Suprapubic skin (tissue), 4 donors: ENCODE results near the gene HOXC5. TPM values are rescaled to one million over a fixed set of nuclear protein-coding genes. Genes with fewer than 3 reads are reported as not detected.

Experiments used
- DNase-seq, 2 donors: peaks; one replicate each; pipeline ENCODE4 v3.0.0-alpha.2; 2019; ENCODE audit warnings: low spot score in 2 of 2
- H3K27ac ChIP-seq: fragments of 200-600 bp; sonication (generic); one replicate; pipeline ENCODE4 v1.5.1; 2019
- H3K27me3 ChIP-seq: fragments of 200-600 bp; sonication (generic); one replicate; pipeline ENCODE4 v1.5.1; 2019
- H3K36me3 ChIP-seq: fragments of 200-600 bp; sonication (generic); one replicate; pipeline ENCODE4 v1.5.1; 2019
- H3K4me1 ChIP-seq: fragments of 200-600 bp; sonication (generic); one replicate; pipeline ENCODE4 v1.5.1; 2019
- H3K4me3 ChIP-seq: fragments of 200-600 bp; sonication (generic); one replicate; pipeline ENCODE4 v1.5.1; 2019; ENCODE audit warnings: mild to moderate bottlenecking
- H3K9me3 ChIP-seq: fragments of 200-600 bp; sonication (generic); one replicate; pipeline ENCODE4 v1.5.1; 2019
- EP300 ChIP-seq: sonication (generic); formaldehyde crosslinking; IDR thresholded peaks from one replicate; pipeline ENCODE4 v1.6.1; 2017; ENCODE audit warnings: antibody characterized with exemption
- POLR2A ChIP-seq, 2 donors: fragments of 450-650 bp; IDR thresholded peaks; one replicate each; pipeline ENCODE4 v1.6.1; 2017; ENCODE audit warnings: antibody characterized with exemption in 2 of 2, mild to moderate bottlenecking in 2 of 2, moderate library complexity in 2 of 2
- POLR2AphosphoS5 ChIP-seq, 3 donors: sonication (generic); formaldehyde crosslinking; IDR thresholded peaks; one replicate each; pipeline ENCODE4 v1.6.1; 2017; ENCODE audit warnings: antibody characterized with exemption in 3 of 3
- WGBS: methylation state at CpG from one replicate; pipeline ENCODE4 v1.1.5; 2018; 5-methylcytosine and 5-hydroxymethylcytosine counted together
- total RNA-seq, 4 donors: library from RNA; depleted of rRNA; stranded (reverse); fragments of >200 nt; gene quantifications; one replicate each; pipeline ENCODE4 v1.1.0, GENCODE V29; 2016
- TF ChIP-seq, protein P1 (sequence below), 2 donors: fragments of 200-600 bp in 1 of 2; fragments of 450-650 bp in 1 of 2; sonication (generic) in 1 of 2; IDR thresholded peaks; one replicate each; pipeline ENCODE4 v1.5.1; 2016 to 2019; ENCODE audit warnings: antibody characterized with exemption in 2 of 2, mild to moderate bottlenecking in 1 of 2, moderate library complexity in 1 of 2

The HOXC5 gene
- total RNA-seq, 4 donors from 2014 or later, result 0.26 to 3.5 (median 0.49) TPM; not detected in 1

DNA sequence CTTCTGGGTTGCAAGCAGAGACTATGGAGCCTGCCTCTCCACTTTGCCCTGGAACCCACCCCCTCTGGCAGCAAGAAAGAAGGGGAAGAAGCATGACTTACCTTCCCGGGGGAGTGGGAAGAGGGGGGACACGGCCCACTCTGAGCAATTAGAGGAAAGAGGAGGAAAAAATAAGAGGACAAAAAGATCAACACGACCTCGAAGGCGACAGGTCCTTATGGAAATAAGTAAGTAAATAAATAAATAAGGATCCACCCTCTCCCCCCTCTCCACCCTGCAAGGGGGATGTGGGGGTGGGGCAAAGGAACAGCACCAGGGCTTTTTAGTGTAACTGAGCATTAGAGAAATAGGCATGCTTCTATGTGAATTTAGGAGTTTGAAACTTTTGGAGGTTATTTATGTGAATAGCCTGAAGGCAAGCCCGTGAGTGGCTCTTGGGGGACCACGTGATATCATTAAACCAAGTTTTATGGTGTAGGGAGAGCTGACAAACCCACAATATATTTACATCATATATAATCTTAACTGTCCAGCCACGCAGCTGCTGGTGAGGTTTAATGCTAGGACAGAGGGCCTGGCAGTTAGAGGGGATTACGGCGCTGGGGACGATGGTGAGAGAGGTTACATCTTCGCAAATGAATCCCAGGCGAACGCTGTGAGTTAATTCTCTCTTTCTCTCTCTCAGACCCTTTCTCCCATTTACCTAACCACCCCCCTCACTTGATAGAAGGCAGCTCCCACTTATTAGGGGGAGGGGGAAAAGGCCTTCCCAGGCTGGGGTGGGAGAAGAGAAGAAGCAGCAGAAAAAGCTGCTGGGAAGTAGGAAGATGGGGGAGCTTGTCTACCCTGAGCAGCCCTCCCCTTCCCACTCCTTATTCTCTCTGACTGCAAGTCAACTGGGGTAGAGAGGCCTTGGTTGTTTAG lies 4.8 kb downstream of the HOXC5 start:
- peaks cover 17% of the 10 kb centered on the region for H3K27me3 ChIP-seq
- no peak for DNase-seq
- peaks cover 78% of the 10 kb centered on the region for H3K4me1 ChIP-seq
- no peaks in the 10 kb centered on the region for H3K36me3 ChIP-seq
- no peak overlapping the region for H3K4me3 ChIP-seq
- TF ChIP-seq POLR2A (IDR thresholded peaks at IDR 0.05) (no peak), EP300 (no peak), POLR2AphosphoS5 (IDR thresholded peaks at IDR 0.05) (no peak)
- TF ChIP-seq, protein P1, sequence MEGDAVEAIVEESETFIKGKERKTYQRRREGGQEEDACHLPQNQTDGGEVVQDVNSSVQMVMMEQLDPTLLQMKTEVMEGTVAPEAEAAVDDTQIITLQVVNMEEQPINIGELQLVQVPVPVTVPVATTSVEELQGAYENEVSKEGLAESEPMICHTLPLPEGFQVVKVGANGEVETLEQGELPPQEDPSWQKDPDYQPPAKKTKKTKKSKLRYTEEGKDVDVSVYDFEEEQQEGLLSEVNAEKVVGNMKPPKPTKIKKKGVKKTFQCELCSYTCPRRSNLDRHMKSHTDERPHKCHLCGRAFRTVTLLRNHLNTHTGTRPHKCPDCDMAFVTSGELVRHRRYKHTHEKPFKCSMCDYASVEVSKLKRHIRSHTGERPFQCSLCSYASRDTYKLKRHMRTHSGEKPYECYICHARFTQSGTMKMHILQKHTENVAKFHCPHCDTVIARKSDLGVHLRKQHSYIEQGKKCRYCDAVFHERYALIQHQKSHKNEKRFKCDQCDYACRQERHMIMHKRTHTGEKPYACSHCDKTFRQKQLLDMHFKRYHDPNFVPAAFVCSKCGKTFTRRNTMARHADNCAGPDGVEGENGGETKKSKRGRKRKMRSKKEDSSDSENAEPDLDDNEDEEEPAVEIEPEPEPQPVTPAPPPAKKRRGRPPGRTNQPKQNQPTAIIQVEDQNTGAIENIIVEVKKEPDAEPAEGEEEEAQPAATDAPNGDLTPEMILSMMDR (IDR thresholded peaks at IDR 0.05), result no peak
- H3K27ac ChIP-seq, result peak overlapping the region; percentile 37
- 63% methylated on average over 14 of the region's 14 CpGs for WGBS
- H3K9me3 ChIP-seq, result no peaks in the 10 kb centered on the region

DNA sequence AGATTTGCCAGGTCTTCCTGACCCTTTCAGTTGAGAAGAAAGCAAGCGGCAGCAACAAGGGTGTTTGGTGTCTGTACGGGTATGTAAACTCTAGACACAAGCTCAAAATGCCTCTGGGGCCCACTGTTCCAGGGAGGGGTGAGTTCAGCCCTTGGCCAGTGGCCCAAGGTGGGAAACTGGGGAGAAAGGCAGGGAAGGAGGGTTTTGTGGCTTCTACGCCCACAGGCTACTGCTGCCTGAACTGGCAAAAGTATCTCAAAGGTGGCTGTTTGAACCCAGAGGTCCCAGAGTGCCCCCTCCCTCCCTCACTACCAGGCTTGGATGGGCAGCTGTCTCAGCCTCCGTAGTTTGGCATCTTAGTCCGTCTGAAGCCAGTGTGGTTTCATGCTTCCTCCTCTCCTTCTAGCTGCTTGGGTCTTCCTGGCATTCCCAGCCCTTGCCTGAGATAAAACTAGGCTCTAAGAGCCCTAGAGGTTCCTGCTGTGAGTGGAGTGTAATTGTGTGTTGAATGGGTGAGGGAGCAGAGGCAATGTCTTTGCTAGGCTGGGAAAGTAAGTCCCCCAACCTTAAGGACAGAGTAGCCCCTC lies 5.5 kb downstream of the HOXC5 start:
- Histone ChIP-seq H3K4me1 (peaks cover 78% of the 10 kb centered on the region), H3K4me3 (no peak overlapping the region), H3K27me3 (peaks cover 12% of the 10 kb centered on the region), H3K9me3 (no peaks in the 10 kb centered on the region), H3K27ac (peak overlapping the region; percentile 34), H3K36me3 (no peaks in the 10 kb centered on the region)
- DNase-seq, result no peak
- TF ChIP-seq EP300 (no peak), POLR2AphosphoS5 (IDR thresholded peaks at IDR 0.05) (no peak), POLR2A (IDR thresholded peaks at IDR 0.05) (no peak)
- TF ChIP-seq, protein P1 (IDR thresholded peaks at IDR 0.05), result no peak
- 48% methylated on average over 5 of the region's 5 CpGs for WGBS

DNA sequence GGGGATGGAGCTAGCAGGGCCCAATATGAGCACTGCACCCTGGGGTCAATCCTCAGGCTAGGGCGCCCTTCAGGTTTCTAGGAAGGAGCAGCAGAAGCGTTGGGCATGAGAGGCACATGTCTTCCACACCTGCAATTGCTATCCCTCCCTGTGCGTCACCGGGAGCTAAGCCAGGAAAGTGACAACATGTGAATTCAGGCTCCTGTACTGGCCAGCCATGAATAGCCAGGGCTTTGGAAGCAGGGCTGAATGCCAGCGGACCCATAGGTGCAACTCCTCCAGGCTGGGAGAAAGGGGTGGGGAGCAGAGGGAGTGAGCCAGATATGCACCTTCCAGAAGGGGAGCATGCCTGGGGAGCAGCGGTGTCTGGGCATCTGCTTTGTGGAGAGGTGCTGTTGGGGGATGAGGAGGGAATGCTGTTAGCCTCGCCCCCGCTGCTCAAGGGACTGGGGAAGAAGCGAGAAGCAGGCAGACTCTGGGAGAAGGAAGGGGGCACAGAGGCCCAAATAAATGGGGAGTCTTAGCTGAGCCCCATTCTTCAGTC lies 6.1 kb downstream of the HOXC5 start:
- Histone ChIP-seq H3K9me3 (no peaks in the 10 kb centered on the region), H3K27ac (peak overlapping the region; percentile 35), H3K36me3 (no peaks in the 10 kb centered on the region), H3K27me3 (peaks cover 6% of the 10 kb centered on the region), H3K4me1 (peaks cover 77% of the 10 kb centered on the region), H3K4me3 (peak overlapping the region; percentile 8)
- TF ChIP-seq POLR2A (IDR thresholded peaks at IDR 0.05), result no peak
- no peak for TF ChIP-seq POLR2AphosphoS5 (IDR thresholded peaks at IDR 0.05)
- no peak for TF ChIP-seq EP300
- TF ChIP-seq, protein P1 (IDR thresholded peaks at IDR 0.05), result no peak
- peak; percentile 86 to 88 for DNase-seq
- WGBS, result 51% methylated on average over 9 of the region's 9 CpGs

DNA sequence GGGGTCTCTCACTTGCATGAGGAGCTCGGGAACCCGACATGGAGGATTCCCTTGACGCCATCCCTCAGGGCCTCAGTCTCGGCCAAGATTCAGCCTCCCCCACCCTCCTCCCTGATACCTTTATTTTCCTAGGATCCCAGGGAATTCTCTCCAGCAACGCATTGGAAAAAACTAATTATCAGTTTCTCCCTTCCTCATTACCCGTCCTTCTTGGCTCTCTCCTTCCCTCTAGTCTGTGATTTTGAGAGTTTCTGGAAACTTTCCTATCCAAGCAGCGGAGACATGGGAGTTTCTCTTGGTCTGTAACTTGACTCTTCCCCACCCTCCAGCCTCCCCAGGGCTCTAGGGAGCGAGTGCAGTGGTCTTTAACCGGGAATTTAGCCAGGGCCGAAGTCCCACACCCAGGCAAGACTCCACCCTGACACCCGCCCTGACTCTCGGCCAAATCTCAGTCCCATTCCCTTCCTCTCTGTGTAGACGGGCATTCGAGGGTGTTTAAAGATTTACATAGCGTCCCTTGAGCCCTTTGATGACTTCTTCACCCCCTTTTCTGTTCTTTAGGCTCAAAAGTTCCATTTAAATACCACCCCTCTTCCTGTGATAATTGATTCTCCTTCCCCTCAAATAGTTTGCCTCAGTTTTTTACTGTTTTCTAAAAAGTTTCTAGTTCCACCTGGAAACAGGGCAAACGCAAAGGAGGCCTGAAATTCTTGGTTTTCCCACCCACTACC lies 6.7 kb downstream of the HOXC5 start:
- Histone ChIP-seq H3K4me1 (peaks cover 70% of the 10 kb centered on the region), H3K4me3 (peak overlapping the region; percentile 8), H3K36me3 (no peaks in the 10 kb centered on the region), H3K27me3 (peaks cover 3% of the 10 kb centered on the region), H3K27ac (peak overlapping the region; percentile 35), H3K9me3 (no peaks in the 10 kb centered on the region)
- TF ChIP-seq POLR2AphosphoS5 (IDR thresholded peaks at IDR 0.05) (no peak), EP300 (no peak), POLR2A (IDR thresholded peaks at IDR 0.05) (no peak)
- TF ChIP-seq, protein P1 (IDR thresholded peaks at IDR 0.05), result no peak
- DNase-seq, result peak in 1 of 2 donors; percentile 82
- WGBS, result 36% methylated on average over 16 of the region's 16 CpGs
